ENCODE measurements around the gene RAB4B.
A peak's percentile ranks its signal among the peaks of the same experiment; 100 is the strongest.
"Not testable (repeated sequence)": the region's sequence is repeated elsewhere in the genome, so short reads cannot be mapped to it uniquely, and the experiment has no call there.

RAB4B gene

DNA sequence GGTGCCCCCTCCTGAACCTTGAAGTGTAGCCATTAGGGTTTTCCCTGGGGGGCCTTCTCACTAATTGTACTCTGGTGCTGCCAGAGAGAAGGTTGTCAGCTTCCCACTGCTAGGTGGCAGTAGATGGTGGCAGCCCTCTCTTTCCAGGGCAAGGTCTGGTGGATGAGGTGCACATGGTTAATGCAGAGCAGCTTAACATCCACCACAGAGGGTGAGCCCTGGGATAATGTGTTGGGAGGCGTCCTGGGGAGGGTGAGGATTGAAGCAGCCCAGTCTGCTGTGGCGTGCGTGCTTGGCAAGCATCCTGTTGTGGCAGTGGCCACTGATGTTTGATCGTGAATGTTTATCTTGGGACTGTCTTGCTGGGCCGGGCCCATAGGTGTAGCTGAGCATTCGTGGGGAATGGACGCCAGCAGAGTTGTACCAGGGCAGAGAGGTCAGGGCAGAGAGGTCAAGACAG, 26.8 kb downstream of the RAB4B start:
- DNase-seq = no peak

DNA sequence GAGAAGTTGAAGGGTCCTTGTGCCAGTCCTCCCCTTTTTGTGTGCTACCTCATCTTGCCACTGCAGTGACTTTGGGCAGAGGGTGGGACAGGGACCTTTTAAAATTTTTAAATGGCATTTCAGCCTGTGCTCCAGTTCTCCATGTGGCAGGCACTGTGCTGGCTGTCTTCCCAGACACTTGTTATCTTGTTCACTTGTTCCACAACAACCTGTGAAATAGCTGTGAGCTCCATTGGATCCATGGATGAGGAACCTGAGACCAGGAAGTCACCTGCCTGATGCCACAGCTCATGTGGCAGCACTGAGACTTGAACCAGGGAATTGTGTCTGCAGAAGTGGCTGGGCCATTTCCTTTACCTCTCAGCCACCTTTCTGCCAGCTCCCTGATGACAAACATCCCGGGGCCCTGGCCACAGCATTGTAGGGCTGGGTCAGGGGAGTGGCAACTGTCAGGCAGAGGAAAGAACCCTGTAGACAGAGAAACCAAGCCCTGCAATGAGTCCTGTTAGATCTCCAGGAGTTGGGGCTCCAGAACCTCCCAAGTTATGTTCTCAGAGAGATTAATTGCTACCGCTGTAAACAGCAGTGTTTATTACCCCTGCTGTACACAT, 27.3 kb downstream of the RAB4B start:
- no peak for DNase-seq

DNA sequence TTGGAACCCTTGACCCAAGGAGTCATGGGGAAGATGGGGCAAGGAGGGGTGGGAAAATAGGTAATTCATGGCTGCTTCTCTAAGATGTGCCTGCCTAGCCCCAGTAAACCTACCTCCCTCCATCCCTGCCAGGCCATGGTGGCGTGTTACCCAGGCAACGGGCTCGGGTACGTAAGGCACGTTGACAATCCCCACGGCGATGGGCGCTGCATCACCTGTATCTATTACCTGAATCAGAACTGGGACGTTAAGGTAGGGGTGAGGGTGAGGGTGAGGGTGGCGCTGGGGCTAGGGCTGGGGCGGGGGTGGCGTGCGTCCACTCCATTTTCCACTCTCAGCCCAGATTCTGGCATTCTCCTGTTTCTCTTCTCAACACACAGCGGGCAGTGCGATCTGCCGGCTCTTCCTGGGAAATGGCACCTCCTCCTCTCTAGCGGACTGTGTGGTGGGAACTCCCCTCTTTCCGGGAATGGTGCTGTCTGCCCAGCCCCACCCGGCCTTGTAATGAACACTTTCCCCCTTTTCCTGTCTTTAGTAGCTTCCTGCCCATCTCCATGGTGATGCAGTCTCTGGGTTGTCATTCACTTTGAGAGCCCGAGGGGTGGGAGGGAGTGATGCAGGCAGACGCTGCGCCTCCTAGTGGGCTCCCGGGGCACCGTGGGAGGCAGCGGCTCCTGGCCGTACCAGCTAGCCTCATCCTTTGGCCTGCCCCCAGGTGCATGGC, 28.5 kb downstream of the RAB4B start:
- peak; percentile 92 to 95 for DNase-seq

DNA sequence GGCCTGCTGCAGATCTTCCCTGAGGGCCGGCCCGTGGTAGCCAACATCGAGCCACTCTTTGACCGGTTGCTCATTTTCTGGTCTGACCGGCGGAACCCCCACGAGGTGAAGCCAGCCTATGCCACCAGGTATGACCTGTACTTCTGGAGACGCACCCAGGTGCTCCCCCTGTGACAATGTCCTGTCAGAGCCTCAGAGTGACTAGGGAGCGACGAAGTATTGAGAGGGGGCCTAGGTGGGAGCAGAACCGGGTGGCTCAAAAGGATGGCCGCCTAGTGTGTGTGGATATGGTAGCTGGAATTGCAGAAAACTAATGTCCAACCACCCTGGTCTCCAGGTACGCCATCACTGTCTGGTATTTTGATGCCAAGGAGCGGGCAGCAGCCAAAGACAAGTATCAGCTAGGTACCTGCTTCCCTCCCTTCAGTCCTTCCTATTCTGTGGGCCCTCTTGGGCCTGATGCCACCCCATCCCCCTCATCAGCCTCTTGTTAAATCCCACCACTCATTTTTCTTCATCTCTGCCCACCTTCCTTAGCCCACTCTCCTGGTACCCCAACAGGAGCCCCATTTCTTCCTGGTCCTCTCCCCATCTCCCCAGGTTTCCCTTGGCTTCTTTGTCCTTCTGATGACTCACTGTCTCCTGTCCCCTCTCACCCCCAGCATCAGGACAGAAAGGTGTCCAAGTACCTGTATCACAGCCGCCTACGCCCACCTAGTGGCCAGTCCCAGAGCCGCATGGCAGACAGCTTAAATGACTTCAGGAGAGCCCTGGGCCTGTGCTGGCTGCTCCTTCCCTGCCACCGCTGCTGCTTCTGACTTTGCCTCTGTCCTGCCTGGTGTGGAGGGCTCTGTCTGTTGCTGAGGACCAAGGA, 29.3 kb downstream of the RAB4B start:
- DNase-seq = peak in 1 of 2 experiments; percentile 51

DNA sequence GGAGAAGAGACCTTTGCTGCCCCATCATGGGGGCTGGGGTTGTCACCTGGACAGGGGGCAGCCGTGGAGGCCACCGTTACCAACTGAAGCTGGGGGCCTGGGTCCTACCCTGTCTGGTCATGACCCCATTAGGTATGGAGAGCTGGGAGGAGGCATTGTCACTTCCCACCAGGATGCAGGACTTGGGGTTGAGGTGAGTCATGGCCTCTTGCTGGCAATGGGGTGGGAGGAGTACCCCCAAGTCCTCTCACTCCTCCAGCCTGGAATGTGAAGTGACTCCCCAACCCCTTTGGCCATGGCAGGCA, 29.9 kb downstream of the RAB4B start:
- no peak for DNase-seq

DNA sequence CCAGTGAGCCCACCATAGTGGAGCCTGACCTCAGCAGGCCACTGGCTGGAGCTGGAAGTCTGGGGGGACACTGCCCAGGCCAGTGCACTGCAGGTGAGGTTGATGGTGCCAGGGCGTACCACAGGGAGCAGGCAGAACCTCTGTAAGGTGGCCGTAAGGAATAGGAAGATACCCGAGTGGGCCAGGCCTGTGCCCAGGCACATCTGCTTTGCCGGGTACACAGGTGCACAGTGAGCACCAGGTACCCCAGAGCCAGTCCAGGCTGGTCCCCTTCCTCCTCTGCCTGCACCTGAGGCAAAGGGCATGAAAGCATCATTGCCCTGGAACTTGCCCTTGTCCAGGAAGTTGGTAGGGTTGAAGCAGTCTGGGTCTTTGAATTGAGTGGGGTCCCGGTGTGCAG, 30.4 kb downstream of the RAB4B start:
- DNase-seq = no peak

DNA sequence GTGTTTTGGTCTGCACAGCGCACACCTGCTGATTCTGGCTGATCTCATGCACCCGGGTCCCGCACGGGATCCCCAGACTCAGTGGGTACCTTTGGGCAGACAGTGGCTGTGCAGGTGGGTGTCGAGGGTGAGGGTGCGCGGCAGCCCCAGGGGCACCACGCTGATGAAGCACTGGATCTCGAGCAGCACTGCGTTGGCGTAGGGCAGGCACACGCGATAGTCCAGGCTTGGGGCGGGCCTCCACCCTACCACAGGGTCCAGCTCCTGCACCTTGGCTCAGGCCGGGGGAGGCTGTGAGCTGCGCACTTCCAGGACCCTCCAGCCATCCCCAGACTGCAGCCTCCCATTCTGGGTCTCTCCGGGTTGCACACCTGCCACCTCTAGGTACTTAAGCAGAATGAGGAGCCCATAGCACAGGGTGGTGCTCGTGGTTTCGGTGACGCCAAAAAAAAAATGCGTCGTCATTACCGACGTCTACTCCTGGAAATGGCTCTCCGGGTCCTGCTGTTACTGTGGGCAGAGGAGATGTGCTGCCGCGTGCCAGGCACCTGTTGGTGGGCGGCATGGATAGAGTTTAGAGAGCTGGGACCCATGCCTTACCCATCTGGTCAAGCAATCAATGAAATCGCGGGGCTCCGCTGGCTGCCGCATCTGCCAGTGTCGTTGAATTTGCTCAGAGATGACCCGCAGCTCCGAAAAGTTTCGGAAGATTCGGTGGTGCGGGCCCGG, 31.5 kb downstream of the RAB4B start:
- no peak for DNase-seq

DNA sequence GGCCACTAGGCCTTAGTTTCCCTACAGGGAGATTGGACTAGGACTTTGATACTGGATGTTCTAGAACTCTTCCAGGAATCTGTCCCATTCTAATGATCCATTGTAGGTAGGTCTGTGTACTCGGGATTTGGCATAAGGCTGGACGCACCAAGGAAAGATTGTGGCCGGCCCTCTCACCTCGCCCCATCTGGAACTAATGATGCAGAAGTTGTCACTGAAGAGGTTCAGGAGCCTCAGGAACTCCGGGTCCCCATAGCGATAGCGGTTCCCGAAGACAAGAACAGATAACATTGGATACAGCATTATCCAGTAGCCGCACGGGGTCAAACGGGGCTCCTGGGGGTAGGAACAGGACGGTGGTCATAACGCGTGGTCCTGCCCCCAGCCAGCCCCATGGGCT, 32.1 kb downstream of the RAB4B start:
- DNase-seq = no peak

DNA sequence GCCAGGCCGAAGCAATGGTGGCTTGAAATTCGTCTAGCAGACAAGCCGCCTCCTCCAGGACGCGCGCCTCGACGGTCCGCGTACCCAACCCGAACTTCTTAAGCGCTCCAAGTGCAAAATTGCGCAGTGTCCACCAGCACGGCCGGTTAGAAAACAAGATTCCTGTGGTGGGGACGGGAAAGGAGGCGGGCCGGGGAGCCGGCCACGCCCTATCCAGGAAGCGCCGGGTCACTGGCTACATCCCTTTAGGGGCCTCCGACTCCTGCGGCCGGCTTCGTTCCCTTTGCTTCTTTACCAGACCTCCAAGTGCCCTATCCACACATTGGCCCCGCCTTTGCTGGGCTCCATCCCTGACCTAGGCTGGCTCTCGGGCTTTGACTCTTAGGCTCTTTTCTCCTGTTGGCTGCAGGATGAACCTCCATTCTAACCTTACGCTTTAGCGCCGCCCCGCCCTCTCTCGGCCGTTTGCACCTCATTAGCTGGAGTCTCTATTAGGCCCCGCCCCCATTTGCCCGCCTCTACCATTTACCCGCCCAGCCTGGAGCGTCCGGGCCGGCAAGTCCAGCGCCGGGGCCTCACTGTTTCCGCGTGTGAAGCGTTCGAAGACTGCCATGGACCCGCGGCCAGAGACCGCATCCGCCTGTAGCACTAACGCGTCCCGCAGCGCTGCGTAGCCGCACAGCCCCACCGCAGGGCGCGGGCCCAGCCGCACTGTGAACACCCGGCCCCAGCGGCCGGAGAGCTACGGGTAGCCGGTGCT, 32.8 kb downstream of the RAB4B start:
- DNase-seq = peak; percentile 69 to 86

DNA sequence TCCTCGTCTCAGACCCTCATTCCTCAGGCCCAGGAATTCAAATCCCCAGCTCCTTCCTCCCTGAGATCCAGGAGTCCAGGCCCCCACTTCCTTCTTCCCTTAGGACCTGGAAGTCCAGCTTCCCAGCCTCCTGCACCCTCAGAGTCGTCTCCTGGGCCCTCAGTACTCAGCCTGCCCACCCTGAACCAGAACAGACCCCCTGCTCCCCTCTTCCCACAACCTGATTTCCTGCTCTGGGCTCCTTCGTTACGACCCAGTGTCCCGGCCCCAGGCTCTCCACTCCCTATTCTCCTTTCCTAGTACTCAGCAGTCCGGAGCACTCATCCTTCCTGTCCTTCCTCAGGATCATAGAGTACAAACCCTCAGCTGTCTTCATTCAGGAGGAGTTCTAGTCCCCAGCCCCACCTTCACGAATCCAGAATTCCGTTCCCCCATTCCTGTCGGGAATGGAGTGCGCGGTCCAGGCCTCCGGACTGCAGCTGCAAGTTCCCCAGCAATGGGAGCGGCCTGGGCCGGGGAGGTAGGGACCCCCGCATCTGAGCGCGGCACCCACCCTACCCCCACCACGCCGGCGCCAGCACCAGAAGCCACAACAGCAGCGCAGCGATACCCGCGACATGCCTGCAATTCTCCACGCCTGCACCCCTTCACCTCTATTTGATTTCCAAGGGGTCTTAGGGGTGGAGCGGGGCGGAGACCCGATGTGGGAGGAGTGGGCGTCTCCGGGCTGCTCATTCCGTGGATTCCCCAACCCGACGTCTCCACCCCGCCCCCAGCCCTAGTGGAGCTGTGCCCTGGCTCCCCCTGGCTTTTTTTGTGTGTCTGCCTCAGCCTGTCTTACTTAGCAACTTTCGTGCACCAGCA, 33.7 kb downstream of the RAB4B start:
- peak; percentile 17 to 49 for DNase-seq

DNA sequence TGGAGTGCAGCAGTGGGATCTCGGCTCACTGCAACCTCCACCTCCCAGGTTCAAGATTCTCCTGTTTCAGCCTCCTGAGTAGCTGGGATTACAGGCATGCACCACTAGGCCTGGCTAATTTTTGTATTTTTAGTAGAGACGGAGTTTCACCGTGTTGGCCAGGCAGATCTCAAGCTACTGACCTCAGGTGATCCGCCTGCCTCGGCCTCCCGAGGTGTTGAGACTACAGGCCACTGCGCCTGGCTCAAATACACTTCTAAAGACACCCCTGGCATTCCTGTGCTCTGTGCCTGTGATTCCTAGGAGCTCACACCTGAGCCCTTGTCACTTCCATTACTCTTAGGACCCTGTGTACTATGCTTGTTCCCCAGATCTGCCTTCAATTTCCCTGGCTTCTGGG, 34.5 kb downstream of the RAB4B start:
- DNase-seq = not testable (repeated sequence)

DNA sequence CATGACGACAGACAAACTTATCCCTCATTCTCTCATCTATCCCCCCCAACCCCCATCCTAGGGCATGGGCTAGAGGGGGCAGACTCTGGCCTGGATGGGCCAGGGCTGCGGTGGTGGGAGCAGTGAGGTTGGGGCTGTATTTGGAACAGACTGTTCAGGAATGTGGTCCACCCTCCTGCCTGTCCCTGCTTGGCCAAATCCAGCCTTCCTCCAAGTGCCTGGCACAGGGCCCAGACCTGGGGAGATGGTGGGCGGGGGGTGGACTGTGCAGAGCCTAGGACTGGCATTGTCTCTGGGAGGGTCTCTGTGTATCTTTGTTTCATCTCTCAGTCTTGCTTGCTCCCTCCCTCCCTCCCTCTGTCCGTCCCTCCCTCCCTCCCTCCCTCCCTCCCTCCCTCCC, 35.1 kb downstream of the RAB4B start:
- DNase-seq = no peak

DNA sequence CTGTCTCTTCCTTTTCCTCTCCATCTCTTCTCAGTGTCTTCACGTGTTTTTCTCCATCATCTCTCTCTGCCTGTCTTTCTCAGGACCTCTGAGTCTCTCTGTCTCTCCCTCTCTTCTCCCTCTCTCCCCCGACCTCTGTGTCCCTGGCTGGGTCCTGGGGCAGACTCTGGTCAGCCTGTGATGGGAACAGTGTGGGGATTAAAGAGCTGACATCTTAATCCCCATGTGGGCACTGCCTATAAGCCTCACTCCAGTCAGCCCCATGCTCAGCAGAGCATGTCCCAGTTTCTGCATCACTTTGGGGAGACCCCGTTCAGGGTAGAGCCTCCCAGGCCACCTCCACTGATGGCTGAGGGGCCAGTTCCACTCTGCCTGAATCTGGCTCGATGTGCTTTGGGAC, 37.2 kb downstream of the RAB4B start:
- no peak for DNase-seq

DNA sequence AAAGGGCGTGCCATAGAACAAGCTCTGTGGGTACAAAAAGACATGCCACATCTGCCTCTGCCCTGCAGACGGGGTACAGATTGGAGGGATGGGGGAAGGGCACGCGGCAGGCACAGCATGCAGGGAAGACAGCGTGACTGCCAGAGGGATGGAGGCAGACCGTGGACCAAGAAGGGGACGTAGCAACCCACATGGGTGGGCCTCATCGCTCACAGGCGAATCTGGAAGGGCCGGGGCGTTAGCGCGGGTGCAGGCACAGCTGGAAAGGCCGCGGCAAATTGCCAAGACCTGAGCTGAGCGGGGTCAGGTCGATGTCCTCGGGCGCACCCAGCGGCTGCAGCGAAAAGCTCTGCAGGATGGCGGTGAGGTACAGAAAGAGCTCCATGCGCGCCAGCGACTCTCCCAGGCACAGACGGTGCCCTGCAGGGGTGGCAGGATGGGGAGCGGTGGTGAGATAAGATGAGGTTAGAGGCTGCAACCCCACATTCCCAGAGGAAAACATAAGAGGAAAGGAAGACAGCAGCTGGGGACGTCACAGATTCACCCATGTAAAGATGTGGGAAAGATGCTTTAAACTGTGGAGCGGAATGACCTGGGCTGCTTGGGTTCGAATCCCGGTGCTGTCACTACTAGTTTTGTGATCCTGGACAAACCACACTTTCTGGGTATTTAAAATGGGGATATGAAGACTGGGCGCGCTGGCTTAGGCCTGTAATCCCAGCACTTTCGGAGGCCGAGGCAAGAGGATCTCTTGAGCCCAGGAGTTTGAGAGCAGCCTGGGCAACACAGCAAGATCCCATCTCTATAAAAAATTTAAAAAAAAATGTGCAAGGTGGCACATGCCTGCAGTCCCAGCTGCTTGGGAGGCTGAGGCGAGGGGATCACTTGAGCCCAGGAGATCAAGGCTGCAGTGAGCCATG, 40.7 kb downstream of the RAB4B start:
- DNase-seq = peak in 1 of 2 experiments; percentile 60

DNA sequence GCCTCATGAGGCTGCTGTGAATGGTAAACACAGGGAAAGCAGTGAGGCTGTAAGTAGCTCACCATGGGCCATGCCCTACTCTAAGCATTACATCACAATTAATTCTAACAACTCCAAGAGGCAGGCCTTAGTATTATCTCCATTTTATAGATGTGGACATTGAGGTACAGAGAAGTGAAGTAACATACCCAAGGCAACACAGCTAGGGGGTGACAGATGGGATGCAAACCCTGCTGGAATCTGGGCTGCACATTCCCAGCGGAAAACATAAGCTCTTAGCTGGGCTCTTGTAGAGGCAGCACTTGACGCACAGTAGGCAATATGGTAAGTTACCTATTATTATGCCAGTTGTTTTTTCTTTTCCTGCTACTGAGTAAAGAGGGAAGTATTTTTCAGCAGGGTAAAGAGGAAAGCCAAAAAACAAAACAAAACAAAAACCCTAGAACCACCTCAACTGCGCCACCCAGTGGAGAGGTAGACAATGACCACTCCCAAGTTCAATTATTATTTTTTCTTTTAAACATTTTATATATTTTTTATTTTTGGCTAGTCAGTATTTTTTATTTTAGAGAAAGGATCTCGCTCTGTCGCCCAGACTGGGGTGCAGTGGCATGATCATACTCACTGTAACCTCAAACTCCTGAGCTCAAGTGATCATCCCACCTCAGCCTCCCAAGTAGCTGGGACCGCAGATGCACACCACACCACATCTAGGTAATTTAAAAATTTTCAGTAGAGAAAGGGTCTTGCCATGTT, 41.6 kb downstream of the RAB4B start:
- peak in 1 of 2 experiments; percentile 35 for DNase-seq

DNA sequence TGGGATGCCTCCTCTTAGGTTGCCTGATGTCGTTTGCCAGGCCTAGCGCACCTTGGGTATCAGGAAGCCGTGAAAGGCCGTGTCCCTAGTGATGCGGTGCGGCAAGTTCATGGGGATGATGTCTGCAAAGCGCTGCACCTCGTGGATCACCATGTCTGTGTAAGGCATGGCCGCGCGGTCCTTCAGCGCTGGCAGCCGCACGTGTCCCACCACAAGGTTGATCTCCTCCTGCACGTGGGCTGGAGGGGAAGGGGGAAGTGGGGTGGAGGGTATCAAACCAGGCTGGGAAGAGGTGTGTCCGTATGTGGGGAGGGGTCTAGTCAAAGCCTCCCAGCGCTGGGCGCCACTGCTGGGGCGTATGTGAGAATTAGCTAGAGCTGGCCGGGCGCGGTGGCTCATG, 44.1 kb downstream of the RAB4B start:
- no peak for DNase-seq

DNA sequence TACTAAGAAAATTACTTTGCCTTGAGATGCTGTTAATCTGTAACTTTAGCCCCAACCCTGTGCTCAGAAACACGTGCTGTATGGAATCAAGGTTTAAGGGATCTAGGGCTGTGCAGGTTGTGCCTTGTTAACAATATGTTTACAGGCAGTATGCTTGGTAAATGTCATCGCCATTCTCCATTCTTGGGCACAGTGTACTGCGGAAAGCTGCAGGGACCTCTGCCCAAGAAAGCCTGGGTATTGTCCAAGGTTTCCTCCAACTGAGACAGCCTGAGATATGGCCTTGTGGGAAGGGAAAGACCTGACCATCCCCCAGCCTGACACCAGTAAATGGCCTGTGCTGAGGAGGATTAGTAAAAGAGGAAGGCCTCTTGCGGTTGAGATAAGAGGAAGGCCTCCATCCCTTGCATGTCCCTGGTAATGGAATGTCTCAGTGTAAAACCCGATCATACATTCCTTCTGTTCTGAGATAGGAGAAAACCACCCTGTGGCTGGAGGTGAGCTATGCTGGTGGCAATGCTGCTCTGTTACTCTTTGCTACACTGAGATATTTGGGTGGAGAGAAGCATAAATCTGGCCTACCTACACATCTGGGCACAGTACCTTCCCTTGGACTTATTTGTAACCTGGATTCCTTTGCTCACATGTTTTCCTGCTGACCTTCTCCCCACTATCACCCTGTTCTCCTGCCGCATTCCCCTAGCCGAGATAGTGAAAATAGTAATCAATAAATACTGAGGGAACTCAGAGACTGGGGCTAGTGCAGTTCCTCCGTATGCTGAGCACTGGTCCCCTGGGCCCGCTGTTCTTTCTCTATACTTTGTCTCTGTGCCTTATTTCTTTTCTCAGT, 44.9 kb downstream of the RAB4B start:
- DNase-seq = not testable (repeated sequence)

DNA sequence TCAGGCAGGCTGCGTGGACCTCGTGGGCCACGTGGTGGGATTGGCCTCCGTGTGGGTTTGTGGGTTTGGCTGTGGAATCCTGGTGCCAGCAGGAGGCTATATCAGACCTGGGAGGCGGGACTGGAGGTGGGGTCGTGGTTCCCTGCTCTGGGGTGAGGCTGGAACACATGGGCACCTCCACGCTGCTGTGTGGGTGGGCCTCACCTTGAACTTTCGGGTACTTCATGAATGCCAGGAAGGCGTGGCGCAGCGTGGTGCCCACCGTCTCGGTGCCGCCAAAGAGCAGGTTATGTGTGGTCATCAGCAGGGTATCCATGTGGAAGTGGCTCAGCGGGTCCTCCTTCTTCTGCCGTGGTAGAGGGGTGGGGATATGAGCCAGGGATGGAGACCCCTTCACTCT, 46.9 kb downstream of the RAB4B start:
- not testable (repeated sequence) for DNase-seq
